GM19463 (cell line): ENCODE data around the gene LYRM9.
"Not testable (repeated sequence)": the region's sequence is repeated elsewhere in the genome, so short reads cannot be mapped to it uniquely, and the experiment has no call there.

Experiments used
- ATAC-seq: cut with Tn5 transposase; IDR thresholded peaks from one replicate; pipeline ENCODE4 v1.9.1; 2021; ENCODE audit warnings: mild to moderate bottlenecking, moderate library complexity; ENCODE audit not compliant: unreplicated experiment

LYRM9 gene

GRCh38 chr17:27906623-27907022 lies 13.5 kb upstream of the LYRM9 start:
- ATAC-seq = no peak

DNA sequence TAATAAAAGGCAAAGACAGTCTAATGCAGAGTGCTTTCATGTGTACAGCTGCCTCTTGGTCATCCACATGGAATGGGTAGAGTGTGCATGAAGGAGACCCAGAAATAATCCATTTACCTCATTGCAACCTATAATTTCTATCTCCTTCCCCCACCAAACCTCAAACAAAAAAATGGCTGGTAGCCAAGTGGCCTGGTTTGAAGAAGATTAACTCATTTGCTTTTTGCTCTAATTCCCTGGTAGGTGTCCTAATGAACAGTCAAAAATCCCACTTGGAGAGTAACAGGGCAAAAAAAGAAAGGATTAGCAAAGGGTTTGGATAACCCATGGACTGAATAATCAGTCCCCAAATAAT lies 13.0 kb upstream of the LYRM9 start:
- ATAC-seq = no peak

DNA sequence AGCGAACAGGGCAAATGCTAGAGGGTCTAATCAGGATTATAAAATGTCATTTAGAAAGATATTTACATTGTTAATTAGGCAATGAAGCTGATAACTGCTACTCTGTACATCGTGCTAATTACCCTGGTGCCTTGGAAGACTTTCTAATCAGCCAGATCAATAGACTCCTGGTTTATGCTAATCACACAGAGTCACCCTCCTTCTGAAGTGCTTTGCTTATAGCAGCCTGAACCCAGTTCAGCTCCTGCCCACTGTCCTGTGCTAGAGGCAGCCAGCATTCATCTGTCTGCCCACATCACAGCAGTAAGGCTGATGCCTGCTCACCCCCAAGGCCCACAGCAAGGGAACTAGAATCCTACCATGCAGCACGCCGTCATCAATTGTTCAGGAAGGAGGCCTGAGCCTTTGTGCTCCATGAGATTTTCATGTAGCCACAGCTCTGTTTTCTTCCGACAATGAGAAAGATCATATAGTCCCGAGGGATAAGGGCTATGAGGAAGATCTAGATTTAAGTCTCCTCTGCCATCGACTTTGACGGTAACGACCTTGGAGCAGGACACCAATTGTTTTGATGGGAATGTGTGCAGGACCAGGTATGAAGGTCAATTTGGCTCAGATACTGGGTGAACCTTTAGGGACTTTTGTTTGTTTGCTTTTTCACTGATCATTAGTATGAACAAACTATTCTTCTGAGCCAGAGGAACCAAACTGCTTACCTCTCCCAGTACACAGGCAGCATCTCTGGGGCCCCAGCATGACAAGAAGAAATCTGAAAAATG lies 12.5 kb upstream of the LYRM9 start:
- no peak for ATAC-seq

GRCh38 chr17:27904534-27905446 lies 11.6 kb upstream of the LYRM9 start:
- ATAC-seq = no peak

- no peak for ATAC-seq
Measured at GRCh38 chr17:27904114-27904513, 10.9 kb upstream of the LYRM9 start.

DNA sequence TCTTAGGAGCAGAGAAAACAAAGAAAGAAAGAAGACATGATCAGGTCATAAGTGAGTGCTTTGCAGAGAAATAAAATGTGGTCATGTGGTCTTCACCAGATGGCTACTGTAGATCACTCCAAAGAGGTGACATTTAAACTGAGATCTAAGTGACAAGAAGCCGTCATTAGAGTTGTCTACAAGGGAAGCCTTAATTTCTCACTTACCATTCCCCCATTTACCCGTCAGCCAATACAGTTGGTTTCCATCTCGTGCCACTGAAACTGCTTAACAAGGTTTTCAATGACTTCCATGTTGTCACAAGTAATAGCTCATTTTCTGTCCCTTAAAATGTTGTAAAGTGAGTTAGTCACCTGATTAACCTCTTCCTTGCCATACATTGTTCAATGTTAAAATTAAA lies 6.4 kb upstream of the LYRM9 start:
- ATAC-seq = no peak

- no peak for ATAC-seq
Measured at GRCh38 chr17:27898096-27898495, 4.9 kb upstream of the LYRM9 start.

DNA sequence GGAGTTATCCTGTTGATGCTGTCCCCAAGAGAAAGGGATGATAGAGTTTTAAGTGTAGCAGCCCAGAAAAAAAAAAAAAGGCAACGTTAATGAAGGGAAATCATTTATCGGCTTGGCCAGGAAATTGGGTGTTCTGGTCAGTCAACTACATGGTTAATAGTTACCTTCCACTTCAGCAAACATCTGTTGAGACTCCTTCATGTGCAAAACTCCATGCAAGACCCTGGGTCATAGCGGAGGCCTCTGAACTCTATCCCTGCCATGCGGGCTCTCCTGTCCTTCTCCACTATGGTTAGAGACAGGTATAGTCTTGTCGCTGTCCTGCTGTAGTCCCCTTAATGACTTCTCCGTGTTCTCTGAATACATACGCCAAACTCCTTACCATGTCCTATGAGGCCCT lies 3.5 kb upstream of the LYRM9 start:
- no peak for ATAC-seq

- ATAC-seq = no peak
Measured at GRCh38 chr17:27895940-27896535, 2.9 kb upstream of the LYRM9 start.

- ATAC-seq = no peak
Measured at GRCh38 chr17:27895123-27895895, 2.1 kb upstream of the LYRM9 start.

DNA sequence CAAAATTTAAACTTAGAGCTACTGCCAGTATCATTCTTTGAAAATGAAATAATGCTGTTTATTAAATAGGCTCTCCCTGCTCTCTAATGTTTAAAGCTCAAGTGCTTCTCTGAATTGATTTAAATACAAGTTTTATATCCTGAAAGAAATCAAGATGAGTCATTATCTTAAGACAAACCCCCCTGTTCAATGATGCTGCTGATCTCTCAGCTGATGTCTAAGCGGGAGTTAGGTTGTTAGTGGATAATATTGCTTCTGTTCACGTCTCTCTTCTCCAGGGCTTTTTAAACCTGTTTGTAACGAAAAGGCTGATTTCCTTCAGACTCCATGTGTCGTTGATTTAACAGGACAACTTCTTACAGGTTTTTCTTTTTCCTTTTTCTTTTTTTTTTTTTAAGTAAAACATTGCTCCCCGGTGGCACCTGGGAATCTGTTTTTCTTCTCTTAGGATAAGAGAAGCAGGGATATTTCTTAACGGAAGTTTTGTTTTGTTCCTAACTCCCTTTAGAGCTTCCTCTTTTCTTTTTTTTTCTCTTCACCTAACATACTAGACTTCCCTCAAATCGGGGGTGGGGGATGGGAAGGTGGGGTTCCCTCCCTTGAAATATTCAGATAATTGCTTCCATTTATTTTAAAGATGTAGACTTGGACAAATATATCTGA lies 807 bp upstream of the LYRM9 start:
- ATAC-seq = no peak

DNA sequence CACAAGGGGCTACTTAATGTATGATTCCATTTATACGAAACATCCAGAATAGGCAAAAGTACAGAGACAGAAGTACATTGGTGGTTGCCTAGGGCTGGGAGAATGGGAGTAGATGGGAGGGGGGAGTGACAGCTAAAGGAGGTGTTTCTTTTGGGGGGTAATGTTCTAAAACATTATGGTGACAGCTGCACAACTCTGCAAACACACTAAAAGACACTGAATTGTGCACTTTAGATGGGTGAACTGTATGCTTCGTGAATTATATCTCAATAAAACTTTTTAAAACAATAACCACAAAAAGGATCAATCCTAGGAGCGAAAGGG lies 661 bp downstream of the LYRM9 start:
- no peak for ATAC-seq

DNA sequence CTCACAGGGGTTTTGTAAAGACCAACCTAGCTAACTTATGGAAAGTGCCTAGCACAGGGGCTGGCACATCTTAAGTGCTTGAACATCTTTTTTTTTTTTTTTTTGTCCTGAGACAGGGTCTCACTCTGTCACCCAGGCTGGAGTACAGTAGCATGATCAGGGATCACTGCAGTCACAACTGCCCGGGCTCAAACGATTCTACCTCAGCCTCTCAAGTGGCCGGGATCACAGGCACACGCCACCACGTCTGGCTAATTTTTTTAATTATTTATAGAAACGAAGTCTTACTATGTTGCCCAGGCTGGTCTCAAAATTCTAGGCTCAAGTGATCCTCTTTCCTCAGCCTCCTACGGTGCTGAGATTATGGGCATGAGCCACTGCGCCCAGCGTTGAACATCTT lies 1.3 kb downstream of the LYRM9 start:
- ATAC-seq = no peak

DNA sequence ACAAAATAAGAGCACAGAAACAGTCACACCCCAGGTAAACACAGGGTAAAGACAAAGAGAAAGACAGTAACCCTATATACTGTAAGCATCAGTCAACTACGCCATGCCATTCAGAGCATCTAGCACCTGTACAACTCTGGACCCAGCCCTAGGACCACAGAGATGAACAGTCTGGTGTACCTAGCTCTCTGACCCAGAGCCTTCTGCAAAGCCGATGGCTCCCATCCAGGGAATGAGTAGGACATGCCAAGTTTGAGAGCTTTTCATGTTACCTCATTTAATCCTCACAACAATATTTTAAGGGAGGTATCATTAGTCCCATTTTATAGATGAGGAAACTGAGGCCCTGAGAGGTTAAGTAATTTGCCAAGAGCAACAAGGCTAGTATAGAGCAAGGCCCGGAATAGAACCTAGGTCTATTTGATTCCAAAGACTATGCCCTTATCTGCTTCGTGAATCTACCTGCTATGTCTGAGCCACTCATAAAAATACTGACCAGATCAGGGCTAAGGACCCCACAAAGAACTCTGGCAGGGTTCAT lies 3.4 kb downstream of the LYRM9 start:
- ATAC-seq = no peak

GRCh38 chr17:27888945-27889344 lies 4.2 kb downstream of the LYRM9 start:
- no peak for ATAC-seq

DNA sequence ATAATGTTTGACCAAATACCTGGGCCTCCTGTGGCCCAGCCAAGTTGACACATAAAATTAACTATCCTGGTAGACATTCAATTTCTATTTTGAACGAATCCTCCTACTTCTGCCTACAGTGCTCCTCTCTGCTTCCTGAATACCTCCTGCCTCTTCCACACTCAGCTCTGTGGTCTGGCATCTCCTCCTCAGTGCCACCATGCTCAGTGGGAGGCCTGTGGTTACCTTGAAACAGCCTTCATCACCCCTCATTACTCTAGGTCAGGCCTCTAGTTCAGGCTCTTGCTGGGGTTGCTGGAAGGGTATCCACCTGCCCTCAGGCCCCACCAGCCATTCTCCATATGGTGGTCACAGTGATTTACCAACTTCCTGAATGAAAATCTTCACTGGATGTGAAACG lies 5.1 kb downstream of the LYRM9 start:
- no peak for ATAC-seq

DNA sequence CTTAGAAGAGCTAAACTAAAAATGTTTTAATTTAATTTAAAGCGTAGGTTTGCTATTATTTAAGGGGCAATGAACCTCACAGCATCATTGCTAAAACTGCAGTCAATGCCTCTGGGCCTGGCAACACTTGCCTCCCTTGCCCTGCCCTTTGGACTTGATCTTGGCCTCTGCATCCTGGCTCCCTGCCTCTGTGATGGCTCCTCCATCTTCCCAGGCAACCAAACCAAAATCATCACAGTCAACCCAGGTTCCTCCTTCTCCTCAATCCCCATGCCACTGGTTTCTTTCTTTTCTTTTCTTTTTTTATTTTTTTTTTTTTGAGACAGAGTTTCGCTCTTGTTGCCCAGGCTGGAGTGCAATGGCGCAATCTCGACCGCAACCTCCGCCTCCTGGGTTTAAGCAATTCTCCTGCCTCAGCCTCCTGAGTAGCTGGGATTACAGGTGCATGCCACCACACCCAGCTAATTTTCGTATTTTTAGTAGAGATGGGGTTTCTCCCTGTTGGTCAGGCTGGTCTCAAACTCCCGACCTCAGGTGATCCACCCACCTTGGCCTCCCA lies 6.7 kb downstream of the LYRM9 start:
- ATAC-seq = not testable (repeated sequence)

- ATAC-seq = no peak
Measured at GRCh38 chr17:27882162-27882840, 10.9 kb downstream of the LYRM9 start.

GRCh38 chr17:27879987-27880608 lies 13.1 kb downstream of the LYRM9 start:
- ATAC-seq = no peak
